22Rv1 (cell line): ENCODE measurements around the gene SKIDA1.
A peak's percentile ranks its signal among the peaks of the same experiment; 100 is the strongest.
"Not testable (repeated sequence)": the region's sequence is repeated elsewhere in the genome, so short reads cannot be mapped to it uniquely, and the experiment has no call there.

ENCODE experiments used
- H3K27ac ChIP-seq: fragments of 450-650 bp; 2 replicates; pipeline ENCODE4 v1.5.1; 2017
- ZFX ChIP-seq: fragments of 450-650 bp; IDR thresholded peaks from 2 replicates; pipeline ENCODE4 v1.6.1; 2017; ENCODE audit warnings: antibody characterized with exemption, borderline replicate concordance
- TF ChIP-seq, protein P1 (sequence below): fragments of 450-650 bp; IDR thresholded peaks from 2 replicates; pipeline ENCODE4 v1.5.1; 2017; ENCODE audit warnings: mild to moderate bottlenecking

The SKIDA1 gene

DNA sequence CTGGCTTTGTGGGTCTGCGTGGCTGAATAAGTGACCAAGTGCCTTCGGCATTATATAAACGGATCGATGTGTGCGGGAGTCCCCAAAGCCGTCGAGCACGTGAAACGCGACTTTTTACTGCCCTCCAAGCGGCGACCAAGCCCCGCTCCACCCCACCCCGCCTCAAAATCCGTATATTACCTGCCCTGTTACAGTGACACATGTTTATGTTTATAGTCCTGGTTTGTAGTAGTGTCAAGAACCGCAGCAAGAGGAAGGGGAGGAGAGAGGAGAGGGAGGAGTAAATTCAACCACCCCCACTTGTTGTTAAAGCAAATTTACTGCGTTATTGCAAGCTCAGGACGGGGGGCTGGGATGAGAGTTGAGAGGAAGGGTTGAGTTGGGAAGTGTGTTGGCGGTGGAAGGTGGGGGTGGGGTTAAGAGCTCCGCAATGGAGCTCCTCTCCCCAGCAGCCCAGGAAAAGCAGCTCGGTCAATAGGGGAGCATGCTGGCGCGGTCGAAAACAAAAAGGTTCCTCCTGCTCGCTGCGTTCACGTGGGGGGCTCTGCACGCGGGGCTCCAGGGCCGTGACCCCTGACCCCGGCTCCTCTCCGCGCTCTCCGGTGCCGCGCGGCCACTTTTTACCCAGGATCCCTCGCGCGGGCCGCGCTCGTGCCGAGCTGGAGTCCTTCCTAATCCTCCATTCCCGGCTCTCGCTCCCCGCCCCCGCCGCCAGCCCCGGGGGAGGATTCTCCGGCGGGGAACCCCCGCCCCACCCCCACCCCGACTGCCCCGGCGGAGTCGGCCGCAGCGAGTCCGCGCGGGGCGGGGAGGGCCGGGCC is at the start of gene SKIDA1:
TSS of gene SKIDA1 (minus strand) at position 316 of the 821 bp plus-strand sequence. CDS start 7,860 bp downstream, outside the sequence.
- H3K27ac ChIP-seq: peak within 1 kb of the TSS; percentile 99
- TF ChIP-seq, protein P1, sequence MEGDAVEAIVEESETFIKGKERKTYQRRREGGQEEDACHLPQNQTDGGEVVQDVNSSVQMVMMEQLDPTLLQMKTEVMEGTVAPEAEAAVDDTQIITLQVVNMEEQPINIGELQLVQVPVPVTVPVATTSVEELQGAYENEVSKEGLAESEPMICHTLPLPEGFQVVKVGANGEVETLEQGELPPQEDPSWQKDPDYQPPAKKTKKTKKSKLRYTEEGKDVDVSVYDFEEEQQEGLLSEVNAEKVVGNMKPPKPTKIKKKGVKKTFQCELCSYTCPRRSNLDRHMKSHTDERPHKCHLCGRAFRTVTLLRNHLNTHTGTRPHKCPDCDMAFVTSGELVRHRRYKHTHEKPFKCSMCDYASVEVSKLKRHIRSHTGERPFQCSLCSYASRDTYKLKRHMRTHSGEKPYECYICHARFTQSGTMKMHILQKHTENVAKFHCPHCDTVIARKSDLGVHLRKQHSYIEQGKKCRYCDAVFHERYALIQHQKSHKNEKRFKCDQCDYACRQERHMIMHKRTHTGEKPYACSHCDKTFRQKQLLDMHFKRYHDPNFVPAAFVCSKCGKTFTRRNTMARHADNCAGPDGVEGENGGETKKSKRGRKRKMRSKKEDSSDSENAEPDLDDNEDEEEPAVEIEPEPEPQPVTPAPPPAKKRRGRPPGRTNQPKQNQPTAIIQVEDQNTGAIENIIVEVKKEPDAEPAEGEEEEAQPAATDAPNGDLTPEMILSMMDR: no peak
- TF ChIP-seq ZFX: no peak

DNA sequence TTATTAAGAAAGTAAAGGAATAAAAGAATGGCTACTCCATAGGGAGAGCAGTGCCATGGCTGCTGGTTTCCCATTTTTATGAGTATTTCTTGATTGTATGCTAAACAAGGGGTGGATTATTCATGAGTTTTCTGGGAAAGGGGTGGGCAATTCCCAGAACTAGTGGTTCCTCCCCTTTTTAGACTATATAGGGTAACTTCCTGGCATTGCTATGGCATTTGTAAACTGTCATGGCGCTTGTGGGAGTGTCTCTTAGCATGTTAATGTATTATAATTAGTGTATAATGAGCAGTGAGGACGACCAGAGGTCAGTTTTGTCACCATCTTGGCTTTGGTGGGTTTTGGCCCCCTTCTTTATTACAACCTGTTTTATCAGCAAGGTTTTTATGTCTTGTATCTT is 49.0 kb upstream of the SKIDA1 start:
- H3K27ac ChIP-seq: not testable (repeated sequence)

DNA sequence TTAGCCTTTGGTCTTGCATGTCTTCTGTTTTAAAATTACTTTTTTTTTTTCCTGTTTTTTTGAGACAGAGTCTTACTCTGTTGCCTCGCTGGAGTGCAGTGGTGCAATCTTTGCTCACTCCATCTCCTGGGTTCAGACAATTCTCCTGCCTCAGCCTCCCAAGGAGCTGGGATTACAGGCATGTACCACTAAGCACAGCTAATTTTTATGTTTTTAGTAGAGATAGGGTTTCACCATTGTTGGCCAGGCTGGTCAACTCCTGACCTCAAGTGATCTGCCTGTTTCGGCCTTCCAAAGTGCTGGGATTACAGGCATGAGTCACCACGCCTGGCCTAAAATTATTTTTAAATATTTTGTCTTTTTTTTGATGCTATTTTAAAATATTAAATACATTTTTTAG is 47.1 kb upstream of the SKIDA1 start:
- TF ChIP-seq ZFX: no peak
- TF ChIP-seq, protein P1: no peak
- H3K27ac ChIP-seq: no peak overlapping the region

DNA sequence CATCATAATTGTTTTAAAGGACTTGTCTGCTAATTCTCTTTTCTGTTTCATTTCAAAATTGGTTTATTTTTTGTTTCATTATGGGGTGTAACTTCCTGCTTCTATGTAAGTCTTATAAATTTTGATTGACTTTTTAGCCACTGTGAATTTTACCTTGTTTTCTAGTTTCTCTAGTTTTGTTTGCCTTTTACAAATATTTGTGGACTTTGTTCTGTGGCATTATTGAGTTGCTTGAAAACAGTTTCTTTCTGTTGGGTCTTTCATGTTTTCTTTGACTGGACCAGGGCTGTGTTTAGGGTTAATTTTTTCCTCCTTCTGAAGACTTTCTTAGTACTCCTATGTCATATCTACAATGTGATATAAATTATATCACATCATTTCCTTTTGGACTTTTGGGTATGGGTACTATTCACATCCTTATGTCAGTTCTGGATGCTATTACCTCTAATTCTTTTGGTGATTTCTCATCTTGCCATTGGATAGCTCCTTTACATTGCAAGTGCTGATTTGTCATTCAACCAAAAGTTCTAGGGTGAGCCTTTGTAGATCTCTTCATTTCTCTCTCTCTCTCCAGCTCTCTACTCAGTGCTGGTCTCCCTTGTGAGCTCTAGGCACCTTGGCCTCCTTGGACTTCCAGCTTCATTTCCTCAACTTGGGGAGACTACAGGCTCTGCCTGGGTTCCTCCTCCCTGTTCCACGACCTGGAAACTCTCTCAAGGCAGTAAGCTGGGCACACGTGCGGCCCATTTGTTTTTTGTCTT is 45.5 kb upstream of the SKIDA1 start:
- peak overlapping the region; percentile 31; the same call in 1 of the 2 replicates for H3K27ac ChIP-seq
- TF ChIP-seq ZFX: no peak
- TF ChIP-seq, protein P1: no peak

DNA sequence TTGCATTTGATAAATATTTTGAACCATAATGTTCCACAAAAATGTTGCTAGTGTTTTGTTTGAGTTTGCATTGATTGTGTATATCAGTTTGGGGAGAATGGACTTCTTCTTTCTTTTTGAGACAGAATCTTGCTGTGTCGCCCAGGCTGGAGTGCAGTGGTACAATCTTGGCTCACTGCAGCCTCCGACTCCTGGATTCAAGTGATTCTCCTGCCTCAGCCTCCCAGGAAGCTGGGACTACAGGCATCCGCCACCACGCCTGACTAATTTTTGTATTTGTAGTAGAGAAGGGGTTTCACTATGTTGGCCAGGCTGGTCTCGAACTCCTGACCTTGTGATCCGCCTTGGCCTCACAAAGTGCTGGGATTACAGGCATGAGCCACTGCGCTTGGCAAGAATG is 33.5 kb upstream of the SKIDA1 start:
- H3K27ac ChIP-seq: not testable (repeated sequence)

DNA sequence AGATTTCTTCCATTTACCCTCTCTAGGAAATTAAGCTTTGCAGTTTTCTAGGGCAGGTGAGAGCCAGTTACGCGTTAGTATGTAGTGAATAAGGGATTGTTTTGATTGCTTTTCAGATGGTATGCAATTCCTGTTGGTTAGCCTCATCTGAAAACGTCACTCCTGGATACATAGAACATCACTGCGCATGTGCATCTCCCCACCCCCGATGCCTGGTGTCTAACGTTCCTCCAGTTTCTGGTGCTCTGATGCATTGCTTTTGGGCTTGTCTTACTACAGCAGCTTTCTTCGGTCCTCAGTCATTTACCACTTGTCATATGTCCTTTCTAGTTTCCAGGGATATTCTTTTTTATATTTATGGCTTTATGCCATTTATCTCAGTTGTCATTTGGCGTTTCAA is 31.0 kb upstream of the SKIDA1 start:
- TF ChIP-seq ZFX: no peak
- TF ChIP-seq, protein P1: no peak
- H3K27ac ChIP-seq: no peak overlapping the region

DNA sequence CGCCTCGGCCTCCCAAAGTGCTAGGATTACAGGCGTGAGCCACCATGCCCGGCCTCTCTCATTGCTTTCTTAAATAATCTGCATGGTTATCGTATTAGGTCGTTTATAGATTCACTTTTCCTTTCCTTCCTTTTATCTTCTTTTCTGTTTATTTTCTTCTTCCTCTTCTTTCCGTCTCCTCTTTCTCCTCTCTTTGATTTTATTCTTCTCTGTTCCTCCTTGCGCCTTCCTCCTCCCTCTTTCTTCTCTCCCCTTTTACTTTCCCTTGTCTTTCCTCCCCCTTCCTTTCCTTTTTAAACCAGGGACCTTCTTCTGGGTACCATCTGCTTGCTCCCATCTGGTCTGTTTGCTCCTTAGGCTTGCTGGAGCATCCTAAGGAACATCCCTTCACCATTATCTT is 27.2 kb upstream of the SKIDA1 start:
- no peak overlapping the region for H3K27ac ChIP-seq
- TF ChIP-seq, protein P1: no peak
- TF ChIP-seq ZFX: no peak

DNA sequence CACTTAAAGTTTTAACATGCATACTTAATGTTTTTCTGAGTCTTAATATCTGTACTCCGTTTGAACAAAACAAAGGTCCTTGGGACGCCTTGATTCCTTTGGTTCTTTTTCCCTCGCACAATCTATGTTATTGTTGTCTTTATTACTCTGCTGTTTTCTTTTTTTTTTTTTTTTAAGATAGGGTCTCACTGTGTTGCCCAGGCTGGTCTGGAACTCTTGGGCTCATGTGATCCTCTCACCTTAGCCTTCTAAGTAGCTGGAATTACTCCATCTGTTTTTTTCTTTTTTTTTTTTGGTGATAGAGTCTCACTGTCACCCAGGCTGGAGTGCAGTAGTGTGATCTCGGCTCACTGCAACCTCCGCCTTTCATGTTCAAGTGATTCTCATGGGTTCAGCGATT is 21.8 kb upstream of the SKIDA1 start:
- TF ChIP-seq ZFX: no peak
- TF ChIP-seq, protein P1: no peak
- H3K27ac ChIP-seq: no peak overlapping the region

DNA sequence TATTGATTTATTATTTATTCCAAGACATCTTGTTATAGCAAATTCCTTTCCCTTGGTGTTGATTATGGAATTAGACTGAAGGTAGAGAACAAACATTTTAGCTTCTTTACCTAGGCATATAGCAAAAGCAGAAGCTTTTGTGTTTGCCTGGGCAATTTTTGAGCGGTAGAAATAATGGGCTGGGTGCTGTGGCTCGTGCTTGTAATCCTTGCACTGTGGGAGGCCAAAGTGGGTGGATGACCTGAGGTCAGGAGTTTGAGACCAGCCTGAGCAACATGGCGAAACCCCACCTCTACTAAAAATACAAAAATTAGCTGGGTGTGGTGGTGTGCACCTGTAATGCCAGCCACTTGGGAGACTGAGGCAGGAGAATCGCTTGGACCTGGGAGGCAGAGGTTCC is 15.2 kb upstream of the SKIDA1 start:
- not testable (repeated sequence) for H3K27ac ChIP-seq
